H9 (cell line): ENCODE measurements around the gene BRPF1. TPM values are rescaled to one million over a fixed set of nuclear protein-coding genes. Genes with fewer than 3 reads are reported as not detected.

ENCODE experiments used
- DNase-seq: peaks from one replicate; pipeline ENCODE4 v3.0.0-alpha.2; 2017
- H2AFZ ChIP-seq: one replicate; pipeline ENCODE4 v1.6.1; 2013; ENCODE audit warnings: mild to moderate bottlenecking, low read length, control low read depth, moderate library complexity
- H2AK5ac ChIP-seq: 2 replicates; pipeline ENCODE4 v1.6.1; 2013; ENCODE audit warnings: low read length, control low read depth, mixed read lengths; ENCODE audit not compliant: insufficient read length
- H2BK120ac ChIP-seq: one replicate; pipeline ENCODE4 v1.6.1; 2013; ENCODE audit warnings: low read depth, mild to moderate bottlenecking, low read length, control low read depth, inconsistent platforms; ENCODE audit not compliant: poor library complexity, severe bottlenecking
- H2BK12ac ChIP-seq: 2 replicates; pipeline ENCODE4 v1.6.1; 2013; ENCODE audit warnings: low read length, control low read depth, mixed read lengths, low read depth; ENCODE audit not compliant: insufficient read length
- H2BK15ac ChIP-seq: 2 replicates; pipeline ENCODE4 v1.6.1; 2013; ENCODE audit warnings: low read depth, low read length, control low read depth
- H2BK20ac ChIP-seq: one replicate; pipeline ENCODE4 v1.6.1; 2013; ENCODE audit warnings: low read depth, mild to moderate bottlenecking, low read length, control low read depth, inconsistent platforms; ENCODE audit not compliant: poor library complexity, severe bottlenecking
- H2BK5ac ChIP-seq: 2 replicates; pipeline ENCODE4 v1.6.1; 2013; ENCODE audit warnings: low read length, control low read depth, mixed read lengths; ENCODE audit not compliant: insufficient read length
- H3K14ac ChIP-seq: 2 replicates; pipeline ENCODE4 v1.6.1; 2013; ENCODE audit warnings: low read length, control low read depth; ENCODE audit not compliant: insufficient read depth
- H3K18ac ChIP-seq: 2 replicates; pipeline ENCODE4 v1.6.1; 2013; ENCODE audit warnings: low read depth, mild to moderate bottlenecking, mixed read lengths, low read length, control low read depth; ENCODE audit not compliant: insufficient read length
- H3K23ac ChIP-seq: 2 replicates; pipeline ENCODE4 v1.6.1; 2013; ENCODE audit warnings: low read length, control low read depth, mixed read lengths, low read depth; ENCODE audit not compliant: insufficient read length
- H3K23me2 ChIP-seq: 2 replicates; pipeline ENCODE4 v1.6.1; 2013; ENCODE audit warnings: low read depth, mild to moderate bottlenecking, mixed read lengths, low read length, control low read depth; ENCODE audit not compliant: insufficient read length, poor library complexity, severe bottlenecking
- H3K27ac ChIP-seq: 2 replicates; pipeline ENCODE4 v1.5.1; 2013; ENCODE audit warnings: low read length, control low read depth, mixed read lengths, low read depth; ENCODE audit not compliant: insufficient read length
- H3K27me3 ChIP-seq: 2 replicates; pipeline ENCODE4 v1.6.1; 2013; ENCODE audit warnings: low read length, control low read depth, inconsistent platforms; ENCODE audit not compliant: insufficient read depth
- H3K4ac ChIP-seq: 2 replicates; pipeline ENCODE4 v1.6.1; 2013; ENCODE audit warnings: low read depth, mild to moderate bottlenecking, control low read depth, inconsistent platforms, low read length, moderate library complexity
- H3K4me1 ChIP-seq: 2 replicates; pipeline ENCODE4 v1.6.1; 2013; ENCODE audit warnings: low read length, control low read depth, inconsistent platforms; ENCODE audit not compliant: insufficient read depth
- H3K4me2 ChIP-seq: 2 replicates; pipeline ENCODE4 v1.6.1; 2013; ENCODE audit warnings: low read length, control low read depth, mixed read lengths; ENCODE audit not compliant: insufficient read length, insufficient read depth
- H3K56ac ChIP-seq: 2 replicates; pipeline ENCODE4 v1.6.1; 2013; ENCODE audit warnings: low read depth, mild to moderate bottlenecking, mixed read lengths, low read length, control low read depth; ENCODE audit not compliant: insufficient read length
- H3K79me1 ChIP-seq: 2 replicates; pipeline ENCODE4 v1.6.1; 2013; ENCODE audit warnings: low read depth, mild to moderate bottlenecking, moderate library complexity, low read length, control low read depth, inconsistent platforms; ENCODE audit not compliant: insufficient read depth, poor library complexity, severe bottlenecking
- H3K79me2 ChIP-seq: 2 replicates; pipeline ENCODE4 v1.6.1; 2013; ENCODE audit warnings: low read length, control low read depth, inconsistent platforms; ENCODE audit not compliant: insufficient read depth
- H3K9ac ChIP-seq: 2 replicates; pipeline ENCODE4 v1.6.1; 2013; ENCODE audit warnings: low read length, control low read depth, mixed read lengths; ENCODE audit not compliant: insufficient read length; ENCODE audit errors: extremely low read depth
- H3K9me3 ChIP-seq: one replicate; pipeline ENCODE4 v1.6.1; 2013; ENCODE audit warnings: low read depth, low read length, inconsistent platforms; ENCODE audit not compliant: control insufficient read depth
- H3T11ph ChIP-seq: one replicate; pipeline ENCODE4 v1.6.1; 2013; ENCODE audit warnings: mild to moderate bottlenecking, low read length, control low read depth, inconsistent platforms
- H4K20me1 ChIP-seq: one replicate; pipeline ENCODE4 v1.6.1; 2013; ENCODE audit not compliant: control insufficient read depth, insufficient read length, insufficient read depth
- H4K5ac ChIP-seq: 2 replicates; pipeline ENCODE4 v1.6.1; 2013; ENCODE audit warnings: low read depth, mild to moderate bottlenecking, mixed read lengths, low read length, control low read depth; ENCODE audit not compliant: insufficient read length
- H4K8ac ChIP-seq: replicated peaks from 2 replicates; pipeline ENCODE4 v1.6.1; 2013; ENCODE audit warnings: low read length, control low read depth, mixed read lengths, low read depth; ENCODE audit not compliant: insufficient read length
- H4K91ac ChIP-seq: 2 replicates; pipeline ENCODE4 v1.6.1; 2013; ENCODE audit warnings: low read depth, mild to moderate bottlenecking, moderate library complexity, mixed read lengths, low read length, control low read depth; ENCODE audit not compliant: insufficient read length
- H3K27ac Mint-ChIP-seq, 3 experiments: 2 replicates in 2 of 3; 3 replicates in 1 of 3; pipeline ENCODE4 v1.8.0; 2020 to 2021; ENCODE audit warnings: mixed read lengths in 3 of 3, mild to moderate bottlenecking in 1 of 3, moderate library complexity in 1 of 3
- H3K27me3 Mint-ChIP-seq: 2 replicates; pipeline ENCODE4 v1.8.0; 2021; ENCODE audit warnings: low read depth, mild to moderate bottlenecking, moderate library complexity, mixed read lengths
- H3K36me3 Mint-ChIP-seq, 3 experiments: 2 replicates in 2 of 3; 3 replicates in 1 of 3; pipeline ENCODE4 v1.8.0; 2020 to 2021; ENCODE audit warnings: low read depth in 3 of 3, mixed read lengths in 3 of 3; ENCODE audit not compliant: insufficient read depth in 1 of 3
- H3K4me1 Mint-ChIP-seq, 2 experiments: 2 replicates each; pipeline ENCODE4 v1.8.0; 2020; ENCODE audit warnings: mixed read lengths in 2 of 2
- H3K4me3 Mint-ChIP-seq, 2 experiments: 2 replicates in 1 of 2; 3 replicates in 1 of 2; pipeline ENCODE4 v1.8.0; 2020 to 2021; ENCODE audit warnings: mild to moderate bottlenecking in 2 of 2, mixed read lengths in 2 of 2, moderate library complexity in 1 of 2
- H3K9me3 Mint-ChIP-seq, 2 experiments: 2 replicates in 1 of 2; 3 replicates in 1 of 2; pipeline ENCODE4 v1.8.0; 2020; ENCODE audit warnings: mild to moderate bottlenecking in 2 of 2, mixed read lengths in 2 of 2, moderate library complexity in 1 of 2
- WGBS: extraction: QIAGEN DNeasy Blood & Tissue Kit; methylation state at CpG from one replicate; pipeline ENCODE4 v1.1.7; 2013; ENCODE audit warnings: missing lambda C conversion rate, low lambda C conversion rate, mixed read lengths; ENCODE audit not compliant: insufficient read length; ENCODE audit errors: extremely low coverage; 5-methylcytosine and 5-hydroxymethylcytosine counted together
- total RNA-seq: library from RNA; stranded (reverse); gene quantifications from 2 replicates; pipeline ENCODE4 v1.2.1, GENCODE V29; 2021
- TF ChIP-seq, protein P1 (sequence below): fragments of 200-600 bp; sonication (generic); conservative IDR thresholded peaks from 3 replicates; pipeline ENCODE4 v1.8.0; 2021; ENCODE audit warnings: antibody characterized with exemption, mild to moderate bottlenecking

BRPF1 gene
- total RNA-seq, 1 experiment from 2014 or later, result 38.6 TPM

DNA sequence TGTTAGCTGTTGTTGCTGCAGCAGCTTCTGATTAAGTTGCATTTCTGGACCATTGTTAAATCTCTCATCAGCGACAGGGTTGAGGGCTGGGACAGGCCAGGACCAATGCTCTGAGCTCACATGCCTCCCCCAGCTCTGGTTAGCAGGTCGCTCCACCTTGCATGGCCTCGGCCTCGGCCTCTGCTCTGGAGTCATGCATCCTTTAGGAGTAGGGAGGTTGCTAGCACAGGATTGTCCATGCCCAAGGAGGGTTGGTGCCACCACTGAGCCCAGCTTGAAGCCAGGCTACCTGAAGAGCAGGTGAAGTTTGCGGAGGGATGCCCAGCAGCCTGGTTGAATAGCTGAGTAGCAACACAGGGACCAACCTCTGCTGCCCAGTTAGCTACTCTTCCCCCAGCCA, 39.1 kb upstream of the BRPF1 start:
- Histone ChIP-seq H4K91ac (no peak overlapping the region), H2BK5ac (no peak overlapping the region), H4K8ac (no peak overlapping the region), H3K23ac (no peak overlapping the region), H3T11ph (no peak overlapping the region), H2BK20ac (no peak overlapping the region), H3K56ac (no peak overlapping the region), H3K18ac (no peak overlapping the region), H4K20me1 (no peaks in the 10 kb centered on the region), H2AK5ac (no peak overlapping the region), H2BK12ac (no peak overlapping the region), H3K27me3 (no peaks in the 10 kb centered on the region), H3K4ac (no peak overlapping the region), H4K5ac (no peak overlapping the region), H3K9ac (no peak overlapping the region), H3K27ac (no peak overlapping the region), H2BK15ac (no peak overlapping the region), H3K79me1 (no peaks in the 10 kb centered on the region), H3K79me2 (no peaks in the 10 kb centered on the region), H3K23me2 (no peaks in the 10 kb centered on the region), H3K4me2 (no peak overlapping the region), H3K4me1 (no peaks in the 10 kb centered on the region), H2AFZ (no peak overlapping the region), H3K9me3 (no peaks in the 10 kb centered on the region), H2BK120ac (no peak overlapping the region), H3K14ac (no peak overlapping the region)
- Mint-ChIP-seq H3K27me3 (no peaks in the 10 kb centered on the region; the same call in 1 of the 2 replicates), H3K9me3 (no peaks in the 10 kb centered on the region), H3K4me3 (no peak overlapping the region), H3K36me3 (peaks cover 5 to 45% (median 20%) of the 10 kb centered on the region in 3 experiments; a peak in 6 of 7 replicates), H3K27ac (no peak overlapping the region), H3K4me1 (no peaks in the 10 kb centered on the region; a peak in 1 of 4 replicates)
- WGBS, result no CpG with 5 or more reads among the region's 5 CpGs
- TF ChIP-seq, protein P1, sequence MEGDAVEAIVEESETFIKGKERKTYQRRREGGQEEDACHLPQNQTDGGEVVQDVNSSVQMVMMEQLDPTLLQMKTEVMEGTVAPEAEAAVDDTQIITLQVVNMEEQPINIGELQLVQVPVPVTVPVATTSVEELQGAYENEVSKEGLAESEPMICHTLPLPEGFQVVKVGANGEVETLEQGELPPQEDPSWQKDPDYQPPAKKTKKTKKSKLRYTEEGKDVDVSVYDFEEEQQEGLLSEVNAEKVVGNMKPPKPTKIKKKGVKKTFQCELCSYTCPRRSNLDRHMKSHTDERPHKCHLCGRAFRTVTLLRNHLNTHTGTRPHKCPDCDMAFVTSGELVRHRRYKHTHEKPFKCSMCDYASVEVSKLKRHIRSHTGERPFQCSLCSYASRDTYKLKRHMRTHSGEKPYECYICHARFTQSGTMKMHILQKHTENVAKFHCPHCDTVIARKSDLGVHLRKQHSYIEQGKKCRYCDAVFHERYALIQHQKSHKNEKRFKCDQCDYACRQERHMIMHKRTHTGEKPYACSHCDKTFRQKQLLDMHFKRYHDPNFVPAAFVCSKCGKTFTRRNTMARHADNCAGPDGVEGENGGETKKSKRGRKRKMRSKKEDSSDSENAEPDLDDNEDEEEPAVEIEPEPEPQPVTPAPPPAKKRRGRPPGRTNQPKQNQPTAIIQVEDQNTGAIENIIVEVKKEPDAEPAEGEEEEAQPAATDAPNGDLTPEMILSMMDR, result no peak
- no peak for DNase-seq
